IPS-20b (cell line): ENCODE measurements around the gene TM4SF1.

ENCODE experiments used
- H3K27ac ChIP-seq: one replicate; pipeline ENCODE4 v1.5.1; 2013; ENCODE audit warnings: low read length
- H3K27me3 ChIP-seq: 2 replicates; pipeline ENCODE4 v1.6.1; 2013; ENCODE audit warnings: mild to moderate bottlenecking, low read length, inconsistent platforms; ENCODE audit not compliant: insufficient read depth
- H3K36me3 ChIP-seq: 2 replicates; pipeline ENCODE4 v1.6.1; 2013; ENCODE audit warnings: low read depth, mild to moderate bottlenecking, inconsistent platforms, low read length, moderate library complexity; ENCODE audit not compliant: insufficient read depth
- H3K4me1 ChIP-seq: 2 replicates; pipeline ENCODE4 v1.6.1; 2013; ENCODE audit warnings: mild to moderate bottlenecking, control low read depth, inconsistent platforms, low read length, moderate library complexity; ENCODE audit not compliant: insufficient read depth
- H3K4me3 ChIP-seq: 2 replicates; pipeline ENCODE4 v1.5.1; 2013; ENCODE audit warnings: mild to moderate bottlenecking, low read length, inconsistent platforms
- H3K9ac ChIP-seq: 2 replicates; pipeline ENCODE4 v1.6.1; 2013; ENCODE audit warnings: low read depth, mild to moderate bottlenecking, inconsistent platforms, low read length, moderate library complexity
- H3K9me3 ChIP-seq: 2 replicates; pipeline ENCODE4 v1.6.1; 2013; ENCODE audit warnings: mild to moderate bottlenecking, low read depth, low read length, inconsistent platforms; ENCODE audit not compliant: insufficient read depth

Gene TM4SF1, protein sequence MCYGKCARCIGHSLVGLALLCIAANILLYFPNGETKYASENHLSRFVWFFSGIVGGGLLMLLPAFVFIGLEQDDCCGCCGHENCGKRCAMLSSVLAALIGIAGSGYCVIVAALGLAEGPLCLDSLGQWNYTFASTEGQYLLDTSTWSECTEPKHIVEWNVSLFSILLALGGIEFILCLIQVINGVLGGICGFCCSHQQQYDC

GRCh38 chr3:149377408-149378364 is at the start of gene TM4SF1:
Gene TM4SF1 (minus strand): TSS chr3:149377649. CDS start chr3:149377547, 102 bp downstream.
- H3K9ac ChIP-seq: peak within 1 kb of the TSS; percentile 4; the same call in 1 of the 2 replicates
- H3K4me3 ChIP-seq: no peak within 1 kb of the TSS
- no peak within 1 kb of the TSS for H3K27ac ChIP-seq
- peaks cover 13% of the 10 kb centered on the region; the same call in 1 of the 2 replicates for H3K4me1 ChIP-seq
- H3K27me3 ChIP-seq: no peaks in the 10 kb centered on the region
- no peaks in the 10 kb centered on the region for H3K9me3 ChIP-seq
- H3K36me3 ChIP-seq: no peaks in the 10 kb centered on the region

GRCh38 chr3:149426325-149426724 is 48.9 kb upstream of the TM4SF1 start:
- no peak overlapping the region for H3K27ac ChIP-seq
- no peaks in the 10 kb centered on the region for H3K27me3 ChIP-seq
- H3K4me3 ChIP-seq: no peak overlapping the region
- H3K36me3 ChIP-seq: no peaks in the 10 kb centered on the region
- no peaks in the 10 kb centered on the region; the same call in 1 of the 2 replicates for H3K4me1 ChIP-seq
- no peaks in the 10 kb centered on the region for H3K9me3 ChIP-seq
- no peak overlapping the region for H3K9ac ChIP-seq

- Histone ChIP-seq H3K9me3 (no peaks in the 10 kb centered on the region), H3K4me1 (no peaks in the 10 kb centered on the region; the same call in 1 of the 2 replicates), H3K9ac (no peak overlapping the region), H3K4me3 (no peak overlapping the region), H3K27me3 (no peaks in the 10 kb centered on the region), H3K36me3 (no peaks in the 10 kb centered on the region), H3K27ac (no peak overlapping the region)
Observed at GRCh38 chr3:149424918-149425317, 47.5 kb upstream of the TM4SF1 start.

DNA sequence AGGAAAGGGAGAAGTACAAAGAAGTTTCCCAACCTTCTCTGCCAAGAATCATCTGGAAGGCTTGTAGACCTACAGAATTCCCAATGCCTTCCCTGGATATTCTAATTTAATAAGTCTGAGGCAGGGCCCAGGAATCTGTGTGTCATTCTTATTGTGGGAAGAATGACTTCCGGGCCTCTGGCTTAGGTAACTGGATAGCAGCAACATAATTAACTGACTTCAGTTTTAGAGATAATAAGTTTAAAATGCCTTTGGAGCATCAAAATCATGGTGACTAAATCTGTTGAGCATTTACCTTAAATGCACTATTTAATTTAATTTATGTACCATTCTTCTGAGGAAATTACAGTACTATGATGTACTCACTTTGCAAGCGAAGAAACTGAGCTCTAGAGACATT is 44.3 kb upstream of the TM4SF1 start:
- H3K27ac ChIP-seq: no peak overlapping the region
- H3K36me3 ChIP-seq: no peaks in the 10 kb centered on the region
- H3K4me3 ChIP-seq: no peak overlapping the region
- H3K27me3 ChIP-seq: no peaks in the 10 kb centered on the region
- H3K9me3 ChIP-seq: no peaks in the 10 kb centered on the region
- no peaks in the 10 kb centered on the region; the same call in 1 of the 2 replicates for H3K4me1 ChIP-seq
- no peak overlapping the region for H3K9ac ChIP-seq

DNA sequence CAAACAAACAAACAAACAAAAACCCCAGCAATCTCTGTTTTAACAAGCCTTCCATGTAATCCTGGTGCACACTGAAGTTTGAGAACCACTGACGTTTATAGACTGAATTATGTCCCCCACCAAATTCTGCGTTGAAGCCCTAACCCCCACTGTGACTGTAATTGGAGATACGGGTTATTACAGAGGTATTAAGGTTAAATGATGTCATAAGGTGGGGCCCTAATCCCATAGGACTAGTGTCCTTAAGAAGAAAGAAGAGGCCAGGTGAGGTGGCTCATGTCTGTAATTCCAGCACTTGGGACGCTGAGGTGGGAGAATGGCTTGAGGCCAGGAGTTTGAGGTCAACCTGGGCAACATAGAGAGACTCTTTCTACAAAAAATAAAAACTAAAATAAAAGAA is 42.4 kb upstream of the TM4SF1 start:
- no peak overlapping the region for H3K27ac ChIP-seq
- no peaks in the 10 kb centered on the region for H3K27me3 ChIP-seq
- H3K36me3 ChIP-seq: no peaks in the 10 kb centered on the region
- H3K4me1 ChIP-seq: no peaks in the 10 kb centered on the region
- no peak overlapping the region for H3K9ac ChIP-seq
- no peaks in the 10 kb centered on the region for H3K9me3 ChIP-seq
- H3K4me3 ChIP-seq: no peak overlapping the region

DNA sequence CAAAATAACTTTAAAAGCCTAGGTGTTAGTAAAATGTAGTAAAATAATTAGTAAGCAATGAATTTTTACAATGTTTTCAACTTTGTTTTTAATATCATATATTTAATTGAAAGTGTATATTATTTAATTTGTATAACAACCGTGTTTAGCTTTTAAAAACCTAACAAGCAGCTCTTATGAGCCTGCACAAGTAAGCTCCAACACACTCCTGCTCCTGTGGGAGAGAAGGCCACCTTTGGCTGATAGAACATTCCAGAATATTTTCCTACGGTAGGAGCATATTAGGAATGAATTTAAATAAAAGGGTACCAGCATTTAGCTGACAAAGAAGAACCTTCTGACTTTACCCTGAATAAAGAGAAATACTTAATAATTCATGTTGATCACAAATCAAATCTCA is 40.3 kb upstream of the TM4SF1 start:
- no peaks in the 10 kb centered on the region for H3K36me3 ChIP-seq
- no peak overlapping the region for H3K4me3 ChIP-seq
- no peaks in the 10 kb centered on the region for H3K27me3 ChIP-seq
- no peaks in the 10 kb centered on the region for H3K9me3 ChIP-seq
- no peak overlapping the region for H3K9ac ChIP-seq
- no peaks in the 10 kb centered on the region for H3K4me1 ChIP-seq
- H3K27ac ChIP-seq: no peak overlapping the region

- no peaks in the 10 kb centered on the region for H3K9me3 ChIP-seq
- H3K9ac ChIP-seq: no peak overlapping the region
- H3K27me3 ChIP-seq: no peaks in the 10 kb centered on the region
- H3K4me3 ChIP-seq: no peak overlapping the region
- H3K36me3 ChIP-seq: no peaks in the 10 kb centered on the region
- H3K27ac ChIP-seq: no peak overlapping the region
- no peaks in the 10 kb centered on the region for H3K4me1 ChIP-seq
Observed at GRCh38 chr3:149417174-149417573, 39.7 kb upstream of the TM4SF1 start.

- H3K4me1 ChIP-seq: no peaks in the 10 kb centered on the region
Observed at GRCh38 chr3:149415484-149415883, 38.0 kb upstream of the TM4SF1 start.

GRCh38 chr3:149414557-149415231 is 37.2 kb upstream of the TM4SF1 start:
- Histone ChIP-seq H3K9me3 (no peaks in the 10 kb centered on the region), H3K27ac (no peak overlapping the region), H3K36me3 (no peaks in the 10 kb centered on the region), H3K4me1 (no peaks in the 10 kb centered on the region), H3K27me3 (no peaks in the 10 kb centered on the region), H3K4me3 (no peak overlapping the region), H3K9ac (no peak overlapping the region)

More at GRCh38 chr3:149415484-149415883, 38.0 kb upstream of the TM4SF1 start:
- H3K9ac ChIP-seq: no peak overlapping the region
- H3K27ac ChIP-seq: no peak overlapping the region
- H3K36me3 ChIP-seq: no peaks in the 10 kb centered on the region
- H3K9me3 ChIP-seq: no peaks in the 10 kb centered on the region
- H3K27me3 ChIP-seq: no peaks in the 10 kb centered on the region
- H3K4me3 ChIP-seq: no peak overlapping the region

DNA sequence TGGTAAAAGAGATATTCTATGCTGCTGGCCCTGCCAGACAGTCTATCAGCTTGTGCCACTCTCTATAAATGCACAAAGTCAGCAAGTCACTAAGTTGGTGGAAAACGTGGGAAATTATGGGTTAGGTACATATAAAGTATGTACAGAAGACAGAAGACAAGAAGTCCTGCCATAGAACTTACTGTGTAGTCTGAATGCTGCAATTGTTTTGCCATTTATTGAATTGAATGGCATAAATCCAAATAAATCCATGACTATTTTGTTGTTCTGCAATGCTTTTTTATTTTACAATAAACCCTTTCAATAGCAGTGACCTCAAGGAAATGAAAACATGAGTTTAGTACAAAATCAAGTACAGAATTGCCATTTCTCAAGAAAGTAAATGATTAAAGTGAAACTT is 34.1 kb upstream of the TM4SF1 start:
- H3K27me3 ChIP-seq: no peaks in the 10 kb centered on the region
- no peak overlapping the region for H3K27ac ChIP-seq
- H3K9me3 ChIP-seq: no peaks in the 10 kb centered on the region

GRCh38 chr3:149409351-149409750 is 31.9 kb upstream of the TM4SF1 start:
- H3K27me3 ChIP-seq: no peaks in the 10 kb centered on the region
- H3K4me1 ChIP-seq: no peaks in the 10 kb centered on the region
- H3K9me3 ChIP-seq: no peaks in the 10 kb centered on the region
- H3K27ac ChIP-seq: no peak overlapping the region
- H3K9ac ChIP-seq: no peak overlapping the region
- no peaks in the 10 kb centered on the region for H3K36me3 ChIP-seq
- no peak overlapping the region for H3K4me3 ChIP-seq

More for the DNA sequence above, 34.1 kb upstream of the TM4SF1 start:
- no peaks in the 10 kb centered on the region for H3K4me1 ChIP-seq
- no peaks in the 10 kb centered on the region for H3K36me3 ChIP-seq
- H3K9ac ChIP-seq: no peak overlapping the region
- no peak overlapping the region for H3K4me3 ChIP-seq
